DND-41 (cell line): ENCODE data around the gene OGFOD1.

ENCODE experiments used
- CTCF ChIP-seq: IDR thresholded peaks from 2 replicates; pipeline ENCODE4 v1.5.1; 2012; ENCODE audit warnings: borderline replicate concordance, low read length, moderate library complexity, mild to moderate bottlenecking; ENCODE audit not compliant: poor library complexity, severe bottlenecking; ENCODE audit errors: extremely low read depth
- EZH2 ChIP-seq: IDR thresholded peaks from 3 replicates; pipeline ENCODE4 v1.6.1; 2012; ENCODE audit warnings: borderline replicate concordance, low read depth, mild to moderate bottlenecking, moderate library complexity, low read length, inconsistent platforms; ENCODE audit not compliant: severe bottlenecking

- TF ChIP-seq CTCF = no peak
- no peak for TF ChIP-seq EZH2
These were observed 53.8 kb downstream of the OGFOD1 start for GRCh38 chr16:56505181-56505580.
